AG04449 (cell line): ENCODE data around the gene PRRC2B.

Source experiments
- CTCF ChIA-PET: fragments of 350-600 bp; formaldehyde crosslinking; extraction: SDS; loops from one replicate; lab custom pipeline; 2021; ENCODE audit warnings: antibody characterized with exemption; lab: Yijun Ruan, JAX
- POLR2A ChIA-PET: fragments of 400-600, 350-600 bp; formaldehyde crosslinking; extraction: SDS; loops from one replicate; lab custom pipeline; 2020; ENCODE audit warnings: antibody characterized with exemption, inconsistent platforms; lab: Yijun Ruan, JAX
- DNase-seq: peaks from one replicate; pipeline ENCODE4 v3.0.0-alpha.2; 2010; ENCODE audit warnings: low read depth, low spot score
- H3K4me3 ChIP-seq: 2 replicates; pipeline ENCODE4 v1.5.1; 2011; ENCODE audit warnings: low read depth, mild to moderate bottlenecking, control low read depth, low read length
- TF ChIP-seq, protein P1 (sequence below): IDR thresholded peaks from one replicate; pipeline ENCODE4 v1.5.1; 2011; ENCODE audit warnings: mild to moderate bottlenecking, moderate library complexity, low read length, control low read depth, inconsistent platforms; ENCODE audit not compliant: insufficient read depth; ENCODE audit errors: missing control alignments

Gene PRRC2B

DNA sequence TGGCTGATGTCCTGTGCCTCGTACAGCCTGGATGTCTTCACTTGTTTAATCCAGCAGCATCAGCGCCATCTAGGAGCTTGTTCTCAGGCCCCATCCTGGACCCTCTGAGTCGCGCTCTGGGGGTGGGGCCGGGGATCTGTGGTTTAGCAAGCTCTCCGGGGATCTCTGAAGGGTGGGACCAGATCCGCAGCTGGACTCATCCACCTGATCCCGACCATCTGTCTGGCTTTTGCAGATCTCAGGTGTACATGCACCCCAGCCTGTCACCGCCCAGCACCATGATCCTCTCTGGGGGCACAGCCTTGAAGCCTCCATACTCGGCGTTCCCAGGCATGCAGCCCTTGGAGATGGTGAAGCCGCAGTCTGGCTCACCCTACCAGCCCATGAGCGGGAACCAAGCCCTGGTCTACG is 93.7 kb downstream of the PRRC2B start:
- POLR2A ChIA-PET, result no interaction called here

DNA sequence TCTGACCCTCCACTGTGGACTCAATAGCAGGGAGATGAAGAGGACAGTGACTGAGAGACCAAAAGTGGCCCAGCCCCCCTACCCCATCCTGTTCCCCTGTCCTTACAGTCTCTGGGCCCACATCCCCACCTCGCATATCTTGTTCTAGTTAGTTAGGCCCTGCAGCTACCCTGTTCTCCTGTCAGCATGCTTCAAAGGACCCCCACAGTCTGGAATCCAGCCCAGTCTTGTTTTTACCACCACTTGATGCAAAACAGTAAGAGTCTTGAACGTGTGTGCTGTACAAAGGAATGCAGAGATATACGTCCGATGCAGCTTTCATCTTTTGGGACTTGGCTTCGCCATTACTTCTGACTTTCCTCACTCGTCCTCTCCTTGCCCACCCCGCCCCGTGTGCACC is 96.6 kb downstream of the PRRC2B start:
- no peak for DNase-seq
- TF ChIP-seq, protein P1, sequence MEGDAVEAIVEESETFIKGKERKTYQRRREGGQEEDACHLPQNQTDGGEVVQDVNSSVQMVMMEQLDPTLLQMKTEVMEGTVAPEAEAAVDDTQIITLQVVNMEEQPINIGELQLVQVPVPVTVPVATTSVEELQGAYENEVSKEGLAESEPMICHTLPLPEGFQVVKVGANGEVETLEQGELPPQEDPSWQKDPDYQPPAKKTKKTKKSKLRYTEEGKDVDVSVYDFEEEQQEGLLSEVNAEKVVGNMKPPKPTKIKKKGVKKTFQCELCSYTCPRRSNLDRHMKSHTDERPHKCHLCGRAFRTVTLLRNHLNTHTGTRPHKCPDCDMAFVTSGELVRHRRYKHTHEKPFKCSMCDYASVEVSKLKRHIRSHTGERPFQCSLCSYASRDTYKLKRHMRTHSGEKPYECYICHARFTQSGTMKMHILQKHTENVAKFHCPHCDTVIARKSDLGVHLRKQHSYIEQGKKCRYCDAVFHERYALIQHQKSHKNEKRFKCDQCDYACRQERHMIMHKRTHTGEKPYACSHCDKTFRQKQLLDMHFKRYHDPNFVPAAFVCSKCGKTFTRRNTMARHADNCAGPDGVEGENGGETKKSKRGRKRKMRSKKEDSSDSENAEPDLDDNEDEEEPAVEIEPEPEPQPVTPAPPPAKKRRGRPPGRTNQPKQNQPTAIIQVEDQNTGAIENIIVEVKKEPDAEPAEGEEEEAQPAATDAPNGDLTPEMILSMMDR, result no peak
- POLR2A ChIA-PET, result interaction anchor here (0.6 kb wide), 1 partner anchor 27 kb away, joined by 3 read pairs; no protein-coding TSS in a partner anchor
- CTCF ChIA-PET, result interaction anchor here (1.3 to 1.9 kb wide), 3 partner anchors 9 to 141 kb away, joined by 3 to 7 read pairs (median 4); no protein-coding TSS in a partner anchor
- H3K4me3 ChIP-seq, result no peak overlapping the region

More for the DNA sequence above, 93.7 kb downstream of the PRRC2B start:
- CTCF ChIA-PET, result interaction anchor here (0.7 to 1.6 kb wide), 3 partner anchors 10 to 138 kb away, joined by 3 to 6 read pairs (median 4); no protein-coding TSS in a partner anchor
- TF ChIP-seq, protein P1, result no peak
- H3K4me3 ChIP-seq, result no peak overlapping the region
- no peak for DNase-seq

DNA sequence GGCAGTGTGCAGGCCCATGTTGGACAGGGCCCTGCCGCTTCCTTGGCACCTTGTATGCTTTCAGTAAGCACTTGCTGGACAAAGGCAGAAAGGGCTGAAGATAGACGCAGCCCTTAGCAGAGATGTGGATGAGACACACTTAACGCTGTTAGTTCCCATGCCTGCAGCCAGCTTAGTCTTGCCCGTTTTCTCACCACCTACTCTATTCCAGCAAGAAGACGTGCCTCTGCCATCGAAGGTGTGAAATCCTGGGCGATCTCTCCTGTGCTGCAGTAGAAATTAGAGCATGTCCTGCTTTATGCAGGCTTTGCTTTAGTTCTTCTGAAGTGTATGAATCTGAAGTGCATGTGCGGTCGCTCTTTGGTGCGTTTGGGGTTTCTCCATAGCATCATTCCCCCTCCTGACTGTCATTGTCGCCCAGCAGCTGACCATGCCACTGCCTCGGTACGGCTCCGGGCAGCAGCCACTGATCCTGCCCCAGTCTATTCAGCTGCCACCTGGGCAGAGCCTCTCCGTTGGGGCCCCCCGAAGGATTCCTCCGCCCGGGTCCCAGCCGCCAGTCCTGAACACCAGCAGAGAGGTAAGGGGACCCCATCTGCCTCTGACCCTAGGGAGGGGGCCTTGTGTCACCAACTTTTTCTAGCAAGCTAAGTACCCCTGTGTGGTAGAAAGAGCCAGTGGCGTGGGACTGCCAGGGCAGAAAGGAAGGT is 97.3 kb downstream of the PRRC2B start:
- TF ChIP-seq, protein P1, result no peak
- ChIA-PET POLR2A (interaction anchor here (0.6 kb wide), 1 partner anchor 28 kb away, joined by 3 read pairs; no protein-coding TSS in a partner anchor), CTCF (interaction anchor here (1.2 to 1.9 kb wide), 2 partner anchors 12 to 13 kb away, joined by 3 to 7 read pairs; no protein-coding TSS in a partner anchor)
- no peak overlapping the region for H3K4me3 ChIP-seq
- DNase-seq, result no peak

DNA sequence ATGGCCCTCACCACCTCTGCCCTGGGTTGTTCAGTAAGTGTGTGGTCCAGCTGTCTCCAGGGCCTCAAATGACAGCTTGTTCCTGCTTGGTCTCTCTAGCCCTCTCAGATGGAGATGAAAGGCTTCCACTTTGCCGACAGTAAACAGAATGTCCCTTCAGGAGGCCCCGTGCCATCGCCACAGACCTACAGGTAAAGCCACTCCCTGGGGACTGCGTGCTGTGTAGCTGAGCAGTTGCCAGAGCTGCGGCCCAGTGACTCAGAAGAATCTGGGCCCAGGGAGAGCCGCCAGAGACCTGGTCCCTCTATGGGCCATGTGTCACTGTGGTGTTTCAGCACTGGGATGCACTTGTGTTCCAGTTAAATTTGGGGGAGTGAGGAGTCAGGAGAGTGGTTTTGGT is 98.2 kb downstream of the PRRC2B start:
- no peak for DNase-seq
- TF ChIP-seq, protein P1, result no peak
- ChIA-PET CTCF (interaction anchor here (1.2 kb wide), 1 partner anchor 13 kb away, joined by 3 read pairs; no protein-coding TSS in a partner anchor), POLR2A (no interaction called here)
- no peak overlapping the region for H3K4me3 ChIP-seq

DNA sequence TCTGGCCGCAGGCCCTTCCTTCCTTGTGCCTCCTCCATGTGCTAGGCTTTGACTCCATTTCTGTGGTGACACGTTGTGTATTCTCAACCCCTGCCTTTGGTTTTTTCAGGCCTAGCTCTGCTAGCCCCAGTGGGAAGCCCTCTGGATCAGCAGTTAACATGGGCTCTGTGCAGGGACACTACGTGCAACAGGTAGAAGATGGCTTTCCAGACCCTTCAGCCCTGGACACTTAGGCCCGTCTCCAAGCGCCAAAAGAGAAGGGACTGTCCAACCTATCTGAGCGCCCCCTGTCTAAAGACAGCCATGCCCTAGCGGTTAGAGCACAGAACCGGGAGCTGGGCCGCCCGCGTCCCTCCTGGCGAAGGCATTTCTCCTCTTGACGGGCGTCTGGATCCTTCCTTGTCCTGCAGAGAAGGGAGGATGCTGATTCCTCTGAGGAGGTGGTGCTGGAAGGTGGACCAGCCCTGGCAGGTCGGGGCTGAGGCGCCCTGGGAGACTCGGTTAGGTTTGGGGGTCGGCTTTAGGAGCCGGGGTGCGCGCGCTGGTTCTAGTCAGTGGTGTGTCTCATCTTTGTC is 100.5 kb downstream of the PRRC2B start:
- no peak for DNase-seq
- no peak overlapping the region for H3K4me3 ChIP-seq
- CTCF ChIA-PET, result interaction anchor here (1.3 to 1.5 kb wide), 2 partner anchors 14 to 16 kb away, joined by 3 to 4 read pairs; no protein-coding TSS in a partner anchor
- POLR2A ChIA-PET, result no interaction called here
- TF ChIP-seq, protein P1, result no peak

DNA sequence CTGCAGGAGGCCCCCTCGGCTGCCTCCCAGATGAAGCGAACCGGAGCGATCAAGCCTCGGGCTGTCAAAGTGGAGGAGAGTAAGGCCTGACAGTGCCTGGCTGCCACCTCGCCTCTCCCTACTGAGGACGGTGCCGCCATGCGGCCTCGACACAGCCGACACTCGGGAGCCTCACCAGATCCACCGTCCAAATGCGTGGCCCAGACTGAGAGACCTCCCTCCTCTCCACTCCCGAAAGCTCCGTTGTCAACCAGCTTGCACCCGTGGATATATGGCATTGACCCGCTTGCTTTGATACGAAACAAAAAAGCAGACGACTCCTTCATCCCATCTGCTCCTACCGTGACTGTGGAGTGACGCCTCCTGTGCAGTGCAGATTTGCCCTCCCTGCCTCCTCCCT is 101.9 kb downstream of the PRRC2B start:
- no peak overlapping the region for H3K4me3 ChIP-seq
- POLR2A ChIA-PET, result no interaction called here
- CTCF ChIA-PET, result interaction anchor here (1.1 to 1.3 kb wide), 2 partner anchors 15 to 145 kb away, joined by 3 read pairs; no protein-coding TSS in a partner anchor
- no peak for DNase-seq
- TF ChIP-seq, protein P1, result no peak
